Thymus (tissue), 11 donors: ENCODE data around the gene FGD3. TPM values are rescaled to one million over a fixed set of nuclear protein-coding genes. Genes with fewer than 3 reads are reported as not detected.

Source experiments
- DNase-seq, 9 donors: peaks; one replicate each; pipeline ENCODE4 v3.0.0-alpha.2; 2013; ENCODE audit warnings: low spot score in 9 of 9, low read depth in 6 of 9, missing footprints in 1 of 9
- H3K27ac ChIP-seq, 2 donors: one replicate each; pipeline ENCODE4 v1.5.1; 2013; ENCODE audit warnings: control low read depth in 1 of 2, low read depth in 1 of 2, low read length in 1 of 2, mild to moderate bottlenecking in 1 of 2, moderate library complexity in 1 of 2
- H3K27me3 ChIP-seq, 2 donors: one replicate each; pipeline ENCODE4 v1.5.1; 2013; ENCODE audit warnings: low read length in 1 of 2; ENCODE audit not compliant: control insufficient read depth in 2 of 2, insufficient read depth in 1 of 2
- H3K36me3 ChIP-seq, 2 donors: one replicate each; pipeline ENCODE4 v1.5.1; 2013; ENCODE audit warnings: low read length in 1 of 2, mild to moderate bottlenecking in 1 of 2, moderate library complexity in 1 of 2; ENCODE audit not compliant: control insufficient read depth in 2 of 2, insufficient read depth in 2 of 2
- H3K4me1 ChIP-seq, 2 donors: one replicate each; pipeline ENCODE4 v1.5.1; 2013; ENCODE audit warnings: low read length in 2 of 2; ENCODE audit not compliant: control insufficient read depth in 2 of 2, insufficient read depth in 2 of 2
- H3K4me3 ChIP-seq, 2 donors: one replicate each; pipeline ENCODE4 v1.5.1; 2013; ENCODE audit warnings: low read length in 2 of 2, control low read depth in 1 of 2, mild to moderate bottlenecking in 1 of 2
- H3K9me3 ChIP-seq, 2 donors: one replicate each; pipeline ENCODE4 v1.5.1; 2013; ENCODE audit warnings: low read length in 1 of 2, mild to moderate bottlenecking in 1 of 2; ENCODE audit not compliant: control insufficient read depth in 2 of 2, insufficient read depth in 1 of 2
- whole genome bisulfite sequencing: extraction: QIAGEN DNeasy Blood & Tissue Kit; methylation state at CpG from one replicate; pipeline ENCODE4 v1.1.7; 2013; 5-methylcytosine and 5-hydroxymethylcytosine counted together
- polyA plus RNA-seq: library from polyadenylated mRNA; stranded (reverse); fragments of 200-250 nt; gene quantifications from one replicate; pipeline ENCODE4 v1.2.3, GENCODE V29; 2013
- total RNA-seq: library from RNA; stranded (reverse); fragments of 120-200 nt; gene quantifications from one replicate; pipeline ENCODE4 v1.2.4, GENCODE V29; 2013
- donor health status: healthy.

The FGD3 gene
- total and polyA plus RNA-seq, 2 donors, result 35.7 to 48.9 TPM

- WGBS, result 97% methylated on average over 9 of the region's 9 CpGs
- H3K36me3 ChIP-seq, result no peaks in the 10 kb centered on the region
- H3K27ac ChIP-seq, result no peak overlapping the region
- H3K4me1 ChIP-seq, result peaks cover 15 to 16% of the 10 kb centered on the region in 2 donors
- no peak for DNase-seq
- H3K9me3 ChIP-seq, result no peaks in the 10 kb centered on the region
- peaks cover 1 to 22% of the 10 kb centered on the region in 2 donors for H3K27me3 ChIP-seq
- no peak overlapping the region for H3K4me3 ChIP-seq
Observed at GRCh38 chr9:92952906-92953610, 5.7 kb downstream of the FGD3 start.

- Histone ChIP-seq H3K36me3 (no peaks in the 10 kb centered on the region), H3K9me3 (no peaks in the 10 kb centered on the region), H3K4me1 (peaks cover 15 to 16% of the 10 kb centered on the region in 2 donors), H3K27ac (peak overlapping the region in 1 of 2 donors; percentile 58), H3K27me3 (peaks cover 0 to 11% of the 10 kb centered on the region in 2 donors), H3K4me3 (peak overlapping the region in 1 of 2 donors; percentile 4)
- WGBS, result 29% methylated on average over 10 of the region's 10 CpGs
- DNase-seq, result peak in 2 of 9 donors; percentile 47 to 70
Observed at GRCh38 chr9:92954049-92954861, 6.9 kb downstream of the FGD3 start.

- WGBS, result 92% methylated on average over 9 of the region's 9 CpGs
- peaks cover 0 to 5% of the 10 kb centered on the region in 2 donors for H3K27me3 ChIP-seq
- peaks cover 15 to 16% of the 10 kb centered on the region in 2 donors for H3K4me1 ChIP-seq
- no peaks in the 10 kb centered on the region for H3K36me3 ChIP-seq
- H3K9me3 ChIP-seq, result no peaks in the 10 kb centered on the region
- no peak for DNase-seq
- H3K27ac ChIP-seq, result no peak overlapping the region
- no peak overlapping the region for H3K4me3 ChIP-seq
Observed at GRCh38 chr9:92954886-92955285, 7.6 kb downstream of the FGD3 start.

GRCh38 chr9:92960561-92961290 is 13.4 kb downstream of the FGD3 start:
- H3K9me3 ChIP-seq, result peaks cover 2 to 16% of the 10 kb centered on the region in 2 donors
- DNase-seq, result no peak
- no peak overlapping the region for H3K4me3 ChIP-seq
- peaks cover 0 to 3% of the 10 kb centered on the region in 2 donors for H3K36me3 ChIP-seq
- H3K27me3 ChIP-seq, result no peaks in the 10 kb centered on the region
- H3K27ac ChIP-seq, result no peak overlapping the region
- 96% methylated on average over 3 of the region's 3 CpGs for WGBS
- peaks cover 8 to 17% of the 10 kb centered on the region in 2 donors for H3K4me1 ChIP-seq

- H3K36me3 ChIP-seq, result peaks cover 3 to 5% of the 10 kb centered on the region in 2 donors
- no peak for DNase-seq
- peak overlapping the region in 1 of 2 donors; percentile 56 for H3K27ac ChIP-seq
- H3K9me3 ChIP-seq, result peaks cover 2 to 16% of the 10 kb centered on the region in 2 donors
- 69% methylated on average over 3 of the region's 3 CpGs for WGBS
- H3K4me3 ChIP-seq, result no peak overlapping the region
- H3K4me1 ChIP-seq, result peaks cover 17 to 27% of the 10 kb centered on the region in 2 donors
- H3K27me3 ChIP-seq, result no peaks in the 10 kb centered on the region
Observed at GRCh38 chr9:92961627-92962302, 14.4 kb downstream of the FGD3 start.

GRCh38 chr9:92962303-92962649 is 15.0 kb downstream of the FGD3 start:
- H3K4me3 ChIP-seq, result no peak overlapping the region
- H3K36me3 ChIP-seq, result peaks cover 3 to 5% of the 10 kb centered on the region in 2 donors
- no peak for DNase-seq
- H3K9me3 ChIP-seq, result peaks cover 2 to 16% of the 10 kb centered on the region in 2 donors
- H3K27me3 ChIP-seq, result no peaks in the 10 kb centered on the region
- no peak overlapping the region for H3K27ac ChIP-seq
- peaks cover 18 to 29% of the 10 kb centered on the region in 2 donors for H3K4me1 ChIP-seq
- 96% methylated on average over 2 of the region's 2 CpGs for WGBS

- no peak for DNase-seq
Observed at GRCh38 chr9:92962846-92963245, 15.5 kb downstream of the FGD3 start.

GRCh38 chr9:92963831-92964606 is 16.7 kb downstream of the FGD3 start:
- 4% methylated on average over 16 of the region's 16 CpGs for WGBS
- DNase-seq, result peak; percentile 75 to 94 (median 82)
- Histone ChIP-seq H3K27me3 (no peaks in the 10 kb centered on the region), H3K27ac (peak overlapping the region; percentile 99), H3K9me3 (peaks cover 2 to 16% of the 10 kb centered on the region in 2 donors), H3K36me3 (peaks cover 6 to 7% of the 10 kb centered on the region in 2 donors), H3K4me3 (peak overlapping the region; percentile 88 to 90), H3K4me1 (peaks cover 23 to 45% of the 10 kb centered on the region in 2 donors)

More at GRCh38 chr9:92962846-92963245, 15.5 kb downstream of the FGD3 start:
- no peaks in the 10 kb centered on the region for H3K27me3 ChIP-seq
- peaks cover 19 to 33% of the 10 kb centered on the region in 2 donors for H3K4me1 ChIP-seq
- 97% methylated on average over 7 of the region's 7 CpGs for WGBS
- H3K27ac ChIP-seq, result peak overlapping the region in 1 of 2 donors; percentile 80
- no peak overlapping the region for H3K4me3 ChIP-seq
- peaks cover 2 to 16% of the 10 kb centered on the region in 2 donors for H3K9me3 ChIP-seq
- peaks cover 3 to 7% of the 10 kb centered on the region in 2 donors for H3K36me3 ChIP-seq
